Posterior cingulate gyrus (tissue), 11 donors: Measurements from ENCODE around the gene LAMA3.

Source experiments
- DNase-seq, 10 donors: peaks; one replicate each; pipeline versions ENCODE4 v3.0.0 to v3.0.0-alpha.2; 2020 to 2021; ENCODE audit warnings: mixed read lengths in 3 of 10
- intact Hi-C: fragments of 100-400 bp; cut with DNase I; formaldehyde crosslinking; loops from one replicate; pipeline ENCODE4 v1.15.1; 2023

Gene LAMA3

DNA sequence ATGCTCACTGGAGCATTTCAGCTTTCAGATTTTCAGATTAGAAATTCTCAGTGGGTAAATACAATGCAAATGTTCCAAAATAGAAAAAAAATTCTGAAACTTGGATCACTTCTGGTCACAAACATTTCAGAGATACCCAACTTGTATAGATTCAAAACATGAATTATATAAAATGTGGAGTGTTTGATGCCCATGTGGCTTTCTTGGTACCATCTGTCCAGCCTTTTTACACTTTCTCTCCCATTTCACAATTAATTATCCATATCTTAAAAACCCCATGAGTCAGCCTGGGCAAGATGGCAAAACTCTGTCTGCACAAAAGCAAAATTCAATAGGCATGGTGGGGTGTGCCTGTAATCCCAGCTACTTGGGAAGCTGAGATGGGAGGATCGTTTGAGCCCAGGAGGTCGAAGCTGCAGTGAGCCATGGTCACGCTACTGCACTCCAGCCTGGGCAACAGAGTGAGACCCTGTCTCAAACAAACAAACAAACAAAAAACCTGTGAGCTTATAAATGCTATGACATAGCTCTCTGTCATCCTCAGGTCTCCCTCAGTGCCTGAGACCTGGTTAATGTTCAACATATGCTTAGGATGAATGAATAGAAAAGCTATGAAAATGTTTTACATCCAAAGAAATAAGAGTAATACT lies 179.0 kb downstream of the LAMA3 start:
- no peak for DNase-seq
- intact Hi-C loops, result no loop called here

DNA sequence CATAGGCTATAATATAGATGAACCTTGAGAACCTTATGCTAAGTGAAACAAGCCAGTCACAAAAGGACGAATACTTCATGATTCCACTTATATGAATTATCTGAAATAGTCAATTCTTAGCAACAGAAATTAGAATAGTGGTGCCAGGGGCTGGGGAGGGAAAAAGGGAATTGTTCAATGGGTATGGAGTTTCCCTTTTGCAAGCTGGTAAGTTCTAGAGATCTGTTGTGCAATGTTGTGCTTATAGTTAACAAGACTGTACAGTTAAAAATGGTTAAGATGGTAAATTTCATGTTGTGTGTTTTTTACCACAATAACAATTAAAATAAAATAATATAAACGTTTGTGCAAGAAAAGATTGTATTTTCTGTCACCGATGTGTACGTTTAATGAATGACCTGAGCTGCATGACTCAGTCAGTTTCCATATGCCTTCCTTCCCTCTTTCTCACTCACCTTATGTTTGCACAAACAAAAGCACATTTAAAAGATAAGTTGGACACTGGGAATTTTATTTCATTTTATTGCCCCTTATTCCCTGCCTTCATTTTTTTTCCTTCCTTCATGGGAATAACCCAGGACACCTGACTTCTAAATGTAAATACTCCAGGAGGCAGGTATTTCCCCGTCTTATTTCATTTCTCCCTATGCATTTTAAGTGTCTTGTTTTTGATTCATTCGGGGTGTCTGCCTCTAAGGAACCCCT lies 181.6 kb downstream of the LAMA3 start:
- intact Hi-C loops, result no loop called here

DNA sequence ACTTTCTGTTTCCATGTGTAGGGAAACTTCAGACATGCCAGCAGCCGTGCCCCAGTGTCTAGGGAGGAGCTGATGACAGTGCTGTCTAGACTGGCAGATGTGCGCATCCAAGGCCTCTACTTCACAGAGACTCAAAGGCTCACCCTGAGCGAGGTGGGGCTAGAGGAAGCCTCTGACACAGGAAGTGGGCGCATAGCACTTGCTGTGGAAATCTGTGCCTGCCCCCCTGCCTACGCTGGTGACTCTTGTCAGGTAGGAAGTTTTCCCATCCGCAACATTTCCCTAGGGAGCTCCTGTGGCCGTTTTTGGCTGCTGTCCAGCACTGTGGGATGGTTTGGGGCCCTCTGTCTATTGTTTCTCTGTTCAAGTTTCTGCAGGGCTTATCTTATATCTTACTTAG lies 182.2 kb downstream of the LAMA3 start:
- DNase-seq, result no peak
- intact Hi-C loops, result no loop called here

More for the DNA sequence above, 181.6 kb downstream of the LAMA3 start:
- DNase-seq, result no peak

DNA sequence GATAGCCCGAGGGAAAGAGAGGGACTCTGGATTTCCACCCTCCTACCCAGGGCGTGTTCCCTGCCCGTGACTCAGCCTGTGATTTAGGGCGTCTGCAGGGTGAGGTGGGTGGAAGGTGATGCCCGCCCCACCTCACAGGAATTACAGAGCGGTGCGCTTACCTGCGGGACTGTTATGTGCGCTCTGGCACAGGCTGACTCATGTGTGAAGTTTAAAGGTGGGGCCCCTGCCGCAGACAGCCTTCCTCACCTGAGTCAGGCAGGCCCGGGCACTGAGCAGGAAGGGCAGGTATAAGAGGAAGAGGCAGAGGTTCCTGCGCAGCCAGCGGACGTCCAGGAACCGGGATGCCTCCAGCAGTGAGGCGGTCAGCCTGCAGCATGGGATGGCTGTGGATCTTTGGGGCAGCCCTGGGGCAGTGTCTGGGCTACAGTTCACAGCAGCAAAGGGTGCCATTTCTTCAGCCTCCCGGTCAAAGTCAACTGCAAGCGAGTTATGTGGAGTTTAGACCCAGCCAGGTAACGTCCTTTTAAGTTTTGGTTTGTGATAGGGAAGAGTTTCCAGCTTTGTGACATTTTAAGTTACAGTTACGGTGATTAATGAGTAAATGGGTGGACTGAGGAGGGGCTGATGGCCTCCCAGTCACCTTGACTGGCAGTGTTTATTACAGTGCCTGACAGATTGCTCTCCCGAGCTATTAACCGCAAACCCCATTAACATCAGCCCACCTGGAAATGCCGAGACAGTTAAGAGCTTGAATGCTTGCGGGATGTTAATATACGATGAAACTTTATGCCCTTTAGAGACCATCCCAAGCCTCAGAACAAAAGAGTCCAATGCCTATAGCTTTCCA lies 183.7 kb downstream of the LAMA3 start:
- intact Hi-C loops, result no loop called here
- DNase-seq, result no peak

DNA sequence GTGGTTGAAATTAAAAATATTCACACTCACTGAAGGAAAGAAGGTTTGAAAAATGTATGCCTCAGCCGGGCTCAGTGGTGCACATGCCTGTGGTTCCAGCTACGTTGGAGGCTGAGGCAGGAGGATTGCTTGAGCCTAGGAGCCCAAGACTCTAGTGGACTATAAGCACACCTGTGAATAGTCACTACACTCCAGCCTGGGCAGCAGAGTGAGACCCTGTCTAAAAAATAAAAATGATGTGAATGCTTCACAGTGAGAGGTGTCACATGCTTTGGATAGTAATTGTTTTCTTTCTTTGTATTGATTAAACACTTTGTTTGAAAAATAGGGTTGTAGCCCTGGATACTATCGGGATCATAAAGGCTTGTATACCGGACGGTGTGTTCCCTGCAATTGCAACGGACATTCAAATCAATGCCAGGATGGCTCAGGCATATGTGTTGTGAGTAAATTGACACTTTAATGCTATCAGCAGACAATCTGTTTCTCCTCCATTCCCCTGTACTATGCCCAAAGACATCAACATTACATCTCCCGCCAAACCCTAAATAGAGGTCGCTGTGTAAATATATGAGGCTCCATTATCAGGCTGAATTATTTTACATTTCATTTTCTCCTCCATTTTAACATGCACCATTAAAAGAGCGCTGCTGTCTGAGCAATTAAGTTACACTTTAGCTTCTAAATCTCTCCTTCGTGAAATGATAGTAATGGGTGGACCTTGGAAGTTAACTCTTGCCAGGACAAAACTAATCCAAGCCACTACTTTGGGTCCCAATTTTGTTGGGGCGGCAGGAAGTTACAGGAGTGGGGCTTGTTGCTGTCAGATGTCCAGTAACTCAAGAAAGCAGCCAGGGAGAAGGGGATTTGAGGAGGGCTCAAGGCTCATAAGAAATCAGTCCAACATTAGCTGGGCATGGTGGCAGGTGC lies 187.0 kb downstream of the LAMA3 start:
- intact Hi-C loops, result no loop called here
- DNase-seq, result no peak

DNA sequence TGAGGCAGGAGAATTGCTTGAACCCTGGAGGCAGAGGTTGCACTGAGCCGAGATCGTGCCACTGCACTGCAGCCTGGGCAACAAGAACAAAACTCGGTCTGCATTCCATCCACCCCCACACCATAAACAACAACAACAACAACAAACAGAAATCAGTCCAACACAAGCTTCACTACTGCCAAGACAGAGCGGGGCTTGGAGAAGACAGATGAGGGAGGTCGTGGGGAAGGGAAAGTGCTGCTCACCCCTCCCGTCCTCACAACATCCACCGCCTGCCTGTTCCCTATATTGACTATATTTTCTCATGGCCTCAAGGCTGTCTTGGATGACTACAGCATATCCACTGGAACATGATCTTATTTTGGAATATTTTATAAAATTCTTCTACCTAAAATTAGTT lies 187.7 kb downstream of the LAMA3 start:
- intact Hi-C loops, result no loop called here
- DNase-seq, result no peak

DNA sequence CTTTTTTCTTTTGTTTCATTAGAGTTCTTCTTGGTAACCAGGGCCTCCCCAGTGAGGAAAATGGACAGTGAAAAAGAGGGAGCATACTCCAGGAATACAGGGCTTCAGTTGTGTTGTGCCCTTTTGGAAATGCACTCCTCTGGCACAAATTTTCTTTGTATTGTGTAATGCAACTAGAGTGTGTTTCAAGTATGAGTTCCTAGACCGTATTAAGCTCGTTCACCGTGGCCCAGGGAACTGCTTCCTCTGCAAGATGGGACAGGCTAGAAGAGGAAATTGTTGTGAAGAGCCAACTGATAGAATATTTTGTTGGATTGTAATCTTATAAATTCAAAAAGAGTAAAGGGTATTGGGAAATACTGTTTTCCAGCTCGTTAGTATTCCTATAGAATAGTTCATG lies 188.1 kb downstream of the LAMA3 start:
- intact Hi-C loops, result no loop called here
- no peak for DNase-seq

DNA sequence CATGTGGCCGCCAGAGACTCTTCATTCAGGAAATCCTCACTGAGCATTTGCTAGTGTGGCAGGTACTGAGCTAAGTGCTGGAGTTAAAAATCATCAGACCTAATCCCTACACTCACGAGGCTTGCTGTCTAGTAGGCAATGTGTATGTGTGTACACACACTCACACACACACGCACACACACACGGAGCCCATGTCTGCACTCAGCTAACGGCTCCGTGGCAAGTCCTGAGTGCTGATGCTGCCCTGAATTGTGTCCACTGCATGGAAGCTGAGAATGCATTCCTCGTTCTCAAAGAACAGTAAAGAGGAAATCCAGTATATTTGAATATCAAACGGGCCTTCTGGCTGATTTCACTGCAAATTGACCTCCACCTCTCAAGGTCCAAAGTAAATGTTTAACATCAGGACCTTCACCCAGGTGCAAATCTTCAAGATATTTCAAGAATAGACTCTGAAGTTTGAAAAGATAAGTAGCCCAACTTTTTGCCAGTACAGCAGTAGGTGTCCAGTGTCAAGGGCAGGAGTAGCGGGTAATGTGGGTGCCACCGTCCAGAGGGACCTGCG lies 189.2 kb downstream of the LAMA3 start:
- intact Hi-C loops, result no loop called here
- no peak for DNase-seq

DNA sequence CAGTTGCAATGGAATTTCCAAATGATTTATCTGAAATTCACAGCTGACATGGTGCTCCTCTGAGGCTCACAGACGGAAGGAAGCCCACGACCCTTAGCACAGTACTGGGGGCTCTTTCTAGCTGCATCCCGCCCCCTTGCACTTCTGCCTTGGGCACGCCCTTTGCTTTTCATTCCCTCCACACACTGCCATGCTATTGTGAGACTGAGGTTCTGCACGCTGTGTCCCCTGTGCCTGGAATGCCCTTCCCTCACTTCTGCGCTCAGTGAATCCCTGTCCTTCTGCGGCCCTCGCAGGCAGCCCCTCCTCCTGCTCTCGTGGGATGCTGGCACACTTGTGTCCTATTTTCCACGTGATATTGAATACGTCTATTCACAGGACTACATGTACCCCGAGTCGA lies 189.9 kb downstream of the LAMA3 start:
- DNase-seq, result peak in 1 of 10 donors; percentile 54
- intact Hi-C loops, result no loop called here

DNA sequence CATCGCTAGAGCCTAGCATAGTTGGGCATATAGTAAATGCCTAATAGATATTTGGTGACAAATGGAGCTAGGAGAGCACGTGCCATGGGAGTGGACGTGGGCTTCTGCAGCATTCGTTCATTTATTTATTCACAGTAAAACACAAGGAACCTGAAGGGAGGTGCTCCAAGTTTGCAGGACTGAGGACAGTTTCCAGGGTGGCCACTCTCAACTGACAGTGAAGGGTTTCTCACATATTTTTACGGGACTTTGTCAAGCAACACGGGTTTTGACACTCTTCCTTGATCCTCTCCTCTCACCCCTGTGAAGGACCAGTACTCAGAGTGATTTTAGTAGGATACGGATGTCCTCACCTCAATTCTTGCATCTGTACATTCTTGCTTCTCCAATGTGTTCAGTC lies 190.3 kb downstream of the LAMA3 start:
- intact Hi-C loops, result no loop called here
- no peak for DNase-seq

DNA sequence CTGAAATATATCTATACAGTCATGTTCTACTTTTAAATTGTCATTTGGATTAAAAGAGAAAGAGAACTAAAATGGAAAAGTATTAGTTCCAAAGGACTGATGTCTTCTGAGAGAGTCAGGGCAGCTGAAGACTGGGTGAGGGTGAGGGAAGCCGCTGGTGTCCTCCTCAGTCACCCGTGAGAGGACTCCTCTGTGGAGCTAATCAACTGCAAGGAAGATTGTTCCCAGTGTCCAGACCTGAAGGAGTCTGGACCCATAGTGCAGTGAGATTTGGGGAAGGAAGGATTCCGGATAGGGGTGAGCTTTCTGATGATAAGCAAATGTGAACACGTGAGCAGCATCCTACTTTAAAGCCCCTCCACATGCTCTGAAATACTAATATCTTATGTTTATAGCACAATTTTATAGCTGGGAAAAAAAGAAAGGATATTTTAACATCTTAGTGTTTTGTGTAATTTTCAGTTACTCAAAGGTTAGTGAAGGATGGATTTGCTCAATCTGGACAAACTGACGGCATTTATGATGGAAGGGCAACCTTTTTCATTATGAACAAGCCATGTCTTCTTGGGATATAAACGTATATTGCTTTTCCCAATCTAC lies 190.8 kb downstream of the LAMA3 start:
- no peak for DNase-seq
- intact Hi-C loops, result no loop called here

DNA sequence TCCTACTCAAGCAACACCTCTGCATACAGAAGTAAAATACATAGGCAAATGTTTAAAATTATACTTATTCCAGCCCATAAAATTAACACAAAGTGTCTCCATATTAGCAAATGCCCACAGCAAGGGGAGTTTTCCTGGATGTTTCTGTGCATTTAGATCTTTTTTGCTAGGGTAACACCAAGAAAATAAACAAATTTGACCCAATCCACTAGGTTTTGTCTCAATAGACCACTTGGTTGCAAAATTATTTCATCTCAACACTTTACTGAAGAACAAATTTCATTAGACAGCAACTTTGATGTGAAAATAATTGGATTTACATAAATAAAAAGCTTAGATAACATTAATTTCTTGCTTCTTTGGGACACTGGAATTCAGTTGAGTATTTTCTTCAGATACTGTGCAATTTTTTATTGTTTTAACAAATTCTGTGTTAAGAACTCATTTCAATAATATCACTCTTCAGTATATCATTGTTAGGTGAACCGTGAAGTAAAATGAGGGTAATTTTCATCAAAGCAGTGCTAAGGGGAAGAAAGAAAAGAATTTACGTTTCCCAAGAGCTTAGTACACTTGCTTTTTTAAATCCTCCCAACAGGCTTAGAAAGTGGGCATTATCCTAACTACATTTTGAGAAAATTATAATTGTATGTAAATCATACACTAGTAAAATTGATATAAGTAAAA lies 191.8 kb downstream of the LAMA3 start:
- no peak for DNase-seq
- intact Hi-C loops, result no loop called here

DNA sequence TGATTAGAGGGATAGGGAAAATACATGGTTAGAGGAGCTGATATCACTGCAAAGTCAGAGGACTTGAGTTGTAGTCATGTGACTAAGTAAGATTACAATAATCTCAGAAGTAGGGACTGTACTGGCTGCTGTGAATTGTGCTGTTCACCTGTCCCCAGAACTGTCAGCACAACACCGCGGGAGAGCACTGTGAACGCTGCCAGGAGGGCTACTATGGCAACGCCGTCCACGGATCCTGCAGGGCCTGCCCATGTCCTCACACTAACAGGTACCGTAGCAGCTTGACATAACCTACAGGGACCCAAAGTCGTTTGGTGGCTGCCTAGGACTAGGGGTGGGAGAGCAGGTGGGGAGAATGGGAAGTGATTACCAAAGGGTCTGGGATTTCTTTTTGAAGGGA lies 192.5 kb downstream of the LAMA3 start:
- DNase-seq, result peak in 1 of 10 donors; percentile 55
- intact Hi-C loops, result no loop called here

DNA sequence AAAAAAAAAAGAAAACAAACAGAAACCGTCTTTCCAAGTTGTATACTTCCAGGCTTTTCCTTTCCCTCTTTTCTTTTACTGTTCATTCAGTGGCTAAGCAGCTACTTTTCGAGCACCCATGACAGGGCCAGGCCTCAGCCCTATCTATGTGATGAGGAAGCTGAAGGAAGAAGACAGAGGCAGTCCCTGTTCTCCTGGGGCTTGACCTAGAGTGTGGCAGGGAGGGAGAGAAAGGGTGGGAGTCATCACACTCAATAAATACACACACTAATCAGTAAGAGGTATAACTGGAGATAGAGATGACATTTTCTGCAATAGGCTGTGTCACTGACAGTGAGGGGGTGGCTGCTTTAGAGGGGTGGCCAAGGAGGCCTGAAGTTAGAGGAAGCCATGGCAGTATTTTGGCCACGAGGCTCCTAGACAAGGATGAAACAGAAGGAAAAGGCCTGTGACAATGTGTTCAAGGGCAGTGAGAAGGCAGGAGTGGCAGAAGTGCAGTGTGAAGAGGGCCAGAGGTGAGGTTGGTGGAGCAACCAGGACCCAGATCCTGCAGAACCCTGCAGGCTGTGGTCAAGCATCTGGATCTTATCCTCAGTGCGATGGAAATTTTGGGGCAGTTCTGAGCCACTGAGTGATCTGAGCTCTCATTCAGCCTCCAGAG lies 193.5 kb downstream of the LAMA3 start:
- intact Hi-C loops, result no loop called here
- no peak for DNase-seq

DNA sequence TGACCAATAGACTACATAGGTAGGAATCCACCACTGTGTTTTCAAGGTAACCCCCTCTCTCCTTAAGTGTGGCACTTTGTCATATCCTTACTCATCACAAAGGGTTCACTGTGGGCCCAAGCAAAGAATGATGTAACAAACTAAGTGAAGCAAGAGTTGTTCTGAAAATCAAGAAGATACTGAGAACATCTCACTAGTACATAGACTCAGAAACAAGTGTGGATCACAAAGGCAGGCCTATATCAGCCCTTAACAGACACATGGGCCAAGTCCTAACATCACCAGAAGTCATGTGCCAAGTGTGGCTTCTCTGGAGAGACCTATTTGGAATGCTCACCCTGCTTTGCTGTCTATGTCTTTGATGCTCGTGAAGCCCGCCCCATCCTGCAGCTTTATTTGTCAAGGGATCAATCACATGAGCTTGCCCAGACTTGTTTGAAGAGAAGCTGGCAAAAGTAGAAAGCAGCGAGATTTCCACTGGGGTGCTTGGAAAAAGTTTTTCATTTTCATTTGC lies 194.1 kb downstream of the LAMA3 start:
- intact Hi-C loops, result no loop called here

DNA sequence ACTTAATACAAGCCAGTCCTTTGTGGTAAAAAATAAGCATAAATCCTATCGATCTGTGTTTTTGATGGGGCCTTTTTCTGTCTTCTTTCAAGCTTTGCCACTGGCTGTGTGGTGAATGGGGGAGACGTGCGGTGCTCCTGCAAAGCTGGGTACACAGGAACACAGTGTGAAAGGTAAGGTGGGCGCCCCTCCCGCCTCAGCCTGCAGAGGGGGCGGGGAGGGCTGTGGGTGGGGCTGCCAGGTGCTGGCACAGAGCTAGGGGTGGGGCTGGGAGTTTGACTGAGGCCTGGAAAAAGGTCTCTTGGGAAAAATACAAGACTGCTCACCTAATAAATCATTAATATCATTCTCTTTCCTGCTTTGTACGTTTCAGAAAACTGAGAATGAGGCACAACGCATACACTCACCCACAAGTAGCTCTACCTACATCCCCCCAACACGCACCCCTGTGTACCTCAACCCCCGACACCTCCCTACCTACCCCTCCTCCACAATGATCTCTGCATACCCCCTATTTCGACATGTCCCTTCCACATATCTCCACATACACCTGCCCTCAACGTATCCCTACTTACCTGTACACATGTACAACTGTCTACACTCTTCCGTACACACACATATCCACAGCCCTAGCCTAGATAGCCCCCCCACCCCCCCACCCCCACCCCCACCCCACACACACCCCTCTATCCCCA lies 195.6 kb downstream of the LAMA3 start:
- DNase-seq, result no peak
- intact Hi-C loops, result no loop called here

More for the DNA sequence above, 194.1 kb downstream of the LAMA3 start:
- DNase-seq, result no peak

DNA sequence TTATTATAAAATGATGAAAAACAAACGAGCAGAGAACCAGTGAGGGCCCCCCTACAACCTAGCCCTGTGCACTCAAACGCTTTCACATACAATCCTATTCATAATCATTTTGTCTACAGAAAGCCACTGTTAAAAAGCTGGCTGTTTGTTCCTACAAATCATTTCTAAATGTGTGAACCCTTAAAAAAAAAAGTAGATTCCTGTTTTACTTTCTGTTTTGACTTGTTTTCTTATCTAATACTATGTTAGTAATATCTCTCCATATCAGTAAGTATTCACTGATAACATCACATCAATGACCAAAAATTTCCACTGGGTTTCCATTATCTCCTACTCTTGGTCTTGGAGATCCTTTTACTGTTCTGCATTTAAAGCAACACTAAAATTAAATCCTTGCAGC lies 196.5 kb downstream of the LAMA3 start:
- intact Hi-C loops, result no loop called here
- no peak for DNase-seq

DNA sequence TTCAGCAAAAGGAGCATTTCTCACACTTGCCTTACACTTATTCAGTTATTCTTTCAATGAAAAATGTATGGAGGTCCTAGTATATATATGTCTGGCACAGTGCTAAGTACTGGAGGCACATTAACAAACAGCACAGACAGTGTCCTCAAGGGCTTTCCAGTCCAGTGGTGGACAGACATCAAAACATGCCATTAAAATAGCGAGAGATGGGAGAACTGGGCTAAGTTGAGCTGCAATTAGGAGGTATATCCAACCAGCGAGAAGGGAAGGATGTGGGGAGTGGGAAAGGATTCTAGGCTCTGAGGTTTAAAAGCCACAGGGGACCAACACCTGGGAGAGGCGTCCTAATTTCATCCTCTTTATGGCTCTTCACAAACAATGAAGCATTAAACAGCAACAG lies 197.8 kb downstream of the LAMA3 start:
- no peak for DNase-seq
- intact Hi-C loops, result no loop called here
